GM12801 (cell line): ENCODE measurements around the gene ZKSCAN2.

Source experiments
- CTCF ChIP-seq: IDR thresholded peaks from one replicate; pipeline ENCODE4 v1.5.1; 2011; ENCODE audit warnings: control low read depth; ENCODE audit not compliant: insufficient read length; ENCODE audit errors: extremely low read depth

ZKSCAN2 gene

DNA sequence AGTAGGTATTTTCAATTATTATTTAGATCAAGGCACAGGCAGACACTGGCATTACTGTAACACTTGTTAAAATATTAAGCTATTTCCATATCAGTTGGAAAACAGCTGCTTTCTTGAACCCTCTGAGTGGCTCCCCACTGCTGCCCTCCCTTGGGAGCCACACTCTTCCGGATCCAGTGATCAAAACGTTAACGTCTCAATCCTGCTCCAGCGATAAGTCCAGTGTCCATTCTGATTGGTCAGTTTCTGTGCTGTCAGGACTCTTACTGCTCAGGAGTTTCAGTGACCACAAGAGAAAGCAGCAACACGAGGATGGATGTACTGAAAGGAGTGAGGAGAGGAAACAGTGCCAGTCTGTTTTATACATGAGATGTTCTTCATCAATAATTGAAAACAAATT, 13.8 kb upstream of the ZKSCAN2 start:
- TF ChIP-seq CTCF, result no peak

- TF ChIP-seq CTCF, result no peak
Measured at GRCh38 chr16:25270577-25270976, 12.9 kb upstream of the ZKSCAN2 start.

DNA sequence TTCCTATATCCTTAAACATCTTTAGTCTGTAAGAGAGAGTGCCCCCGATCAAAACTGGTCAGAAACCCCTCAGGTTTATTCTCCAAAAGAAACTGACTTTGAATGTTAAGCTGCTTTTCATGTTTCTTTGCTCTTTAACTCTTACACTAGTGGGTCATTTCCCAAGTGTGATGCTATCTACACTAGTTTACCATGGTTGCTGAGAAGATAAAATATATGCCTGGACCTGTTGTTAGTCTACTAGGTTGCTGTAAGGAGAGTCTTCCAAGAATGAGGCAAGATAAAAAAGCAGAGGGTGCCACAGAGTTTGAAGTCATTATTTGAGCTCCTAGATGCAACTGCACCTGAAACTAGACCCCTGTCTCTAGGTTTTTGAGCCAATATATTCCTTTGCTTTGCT, 12.2 kb upstream of the ZKSCAN2 start:
- TF ChIP-seq CTCF, result no peak

DNA sequence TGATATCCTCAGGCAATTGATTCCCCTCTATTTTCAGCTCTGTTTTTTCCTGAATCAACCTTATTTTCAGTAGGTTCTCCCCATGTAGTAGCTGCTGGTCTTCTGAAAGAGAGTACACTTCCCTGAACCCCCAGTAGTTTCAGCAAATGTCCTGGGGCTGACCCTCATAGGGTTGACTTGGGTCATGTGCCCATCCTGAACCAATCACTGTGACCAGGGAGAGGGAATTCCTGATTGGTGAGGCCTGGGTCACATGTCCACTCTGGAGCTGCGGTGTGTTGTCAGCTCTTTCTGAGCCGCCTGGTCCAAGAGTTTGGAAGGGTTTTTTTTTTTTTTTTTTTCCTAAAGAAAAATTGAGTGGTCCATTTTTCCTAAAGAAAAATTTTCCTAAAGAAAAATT, 8.3 kb upstream of the ZKSCAN2 start:
- no peak for TF ChIP-seq CTCF

- TF ChIP-seq CTCF, result no peak
Measured at GRCh38 chr16:25264597-25264996, 7.0 kb upstream of the ZKSCAN2 start.

- no peak for TF ChIP-seq CTCF
Measured at GRCh38 chr16:25260416-25260815, 2.8 kb upstream of the ZKSCAN2 start.

DNA sequence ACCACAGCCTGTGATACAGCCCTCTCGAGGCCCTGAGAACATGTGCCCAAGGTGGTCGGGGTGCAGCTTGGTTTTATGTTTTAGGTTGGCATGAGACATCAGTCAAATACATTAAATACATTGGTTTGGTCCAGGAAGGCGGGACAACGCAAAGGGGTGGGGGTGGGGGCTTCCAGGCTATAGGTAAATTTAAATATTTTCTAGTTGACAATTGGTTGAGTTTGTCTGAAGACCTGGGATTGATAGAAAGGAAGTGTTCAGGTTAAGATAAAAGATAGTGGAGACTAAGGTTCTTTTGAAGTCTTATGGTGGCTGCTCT, 1.2 kb upstream of the ZKSCAN2 start:
- no peak for TF ChIP-seq CTCF
